Epidermal melanocyte (primary cell): ENCODE measurements around the gene AGBL4.
"Not testable (repeated sequence)": the region's sequence is repeated elsewhere in the genome, so short reads cannot be mapped to it uniquely, and the experiment has no call there.

ENCODE experiments used
- DNase-seq: peaks from one replicate; pipeline ENCODE4 v3.0.0; 2011; ENCODE audit warnings: low spot score; ENCODE audit not compliant: insufficient read length

The AGBL4 gene

GRCh38 chr1:49307457-49307856 lies 716.3 kb downstream of the AGBL4 start:
- no peak for DNase-seq

GRCh38 chr1:49306507-49307070 lies 717.2 kb downstream of the AGBL4 start:
- no peak for DNase-seq

- not testable (repeated sequence) for DNase-seq
These were observed 721.4 kb downstream of the AGBL4 start for GRCh38 chr1:49302400-49302799.

GRCh38 chr1:49298304-49298703 lies 725.5 kb downstream of the AGBL4 start:
- no peak for DNase-seq

- no peak for DNase-seq
These were observed 726.0 kb downstream of the AGBL4 start for GRCh38 chr1:49297783-49298182.

- DNase-seq = no peak
These were observed 729.2 kb downstream of the AGBL4 start for GRCh38 chr1:49294539-49294938.

- no peak for DNase-seq
These were observed 730.7 kb downstream of the AGBL4 start for GRCh38 chr1:49293016-49293415.

- DNase-seq = not testable (repeated sequence)
These were observed 766.3 kb downstream of the AGBL4 start for GRCh38 chr1:49257211-49258049.

GRCh38 chr1:49252917-49253316 lies 770.8 kb downstream of the AGBL4 start:
- DNase-seq = no peak

- no peak for DNase-seq
These were observed 772.6 kb downstream of the AGBL4 start for GRCh38 chr1:49251019-49251784.

- DNase-seq = no peak
These were observed 783.0 kb downstream of the AGBL4 start for GRCh38 chr1:49240709-49241221.

GRCh38 chr1:49234988-49235387 lies 788.8 kb downstream of the AGBL4 start:
- DNase-seq = no peak

- no peak for DNase-seq
These were observed 794.2 kb downstream of the AGBL4 start for GRCh38 chr1:49229555-49229954.

GRCh38 chr1:49226758-49227157 lies 797.0 kb downstream of the AGBL4 start:
- no peak for DNase-seq

- no peak for DNase-seq
These were observed 798.3 kb downstream of the AGBL4 start for GRCh38 chr1:49225464-49225863.

GRCh38 chr1:49213301-49213700 lies 810.5 kb downstream of the AGBL4 start:
- no peak for DNase-seq

GRCh38 chr1:49208712-49209111 lies 815.0 kb downstream of the AGBL4 start:
- DNase-seq = no peak

- no peak for DNase-seq
These were observed 819.0 kb downstream of the AGBL4 start for GRCh38 chr1:49204720-49205119.

- DNase-seq = no peak
These were observed 823.0 kb downstream of the AGBL4 start for GRCh38 chr1:49200738-49201137.

GRCh38 chr1:49199564-49199963 lies 824.2 kb downstream of the AGBL4 start:
- DNase-seq = no peak

GRCh38 chr1:49197081-49197480 lies 826.7 kb downstream of the AGBL4 start:
- no peak for DNase-seq

- no peak for DNase-seq
These were observed 833.6 kb downstream of the AGBL4 start for GRCh38 chr1:49190138-49190537.
